GM19025 (cell line): Measurements from ENCODE around the gene DNASE2B.

Experiments used
- ATAC-seq: cut with Tn5 transposase; IDR thresholded peaks from one replicate; pipeline ENCODE4 v1.9.1; 2021; ENCODE audit warnings: mild to moderate bottlenecking, low read depth, moderate library complexity; ENCODE audit not compliant: unreplicated experiment

DNASE2B gene

DNA sequence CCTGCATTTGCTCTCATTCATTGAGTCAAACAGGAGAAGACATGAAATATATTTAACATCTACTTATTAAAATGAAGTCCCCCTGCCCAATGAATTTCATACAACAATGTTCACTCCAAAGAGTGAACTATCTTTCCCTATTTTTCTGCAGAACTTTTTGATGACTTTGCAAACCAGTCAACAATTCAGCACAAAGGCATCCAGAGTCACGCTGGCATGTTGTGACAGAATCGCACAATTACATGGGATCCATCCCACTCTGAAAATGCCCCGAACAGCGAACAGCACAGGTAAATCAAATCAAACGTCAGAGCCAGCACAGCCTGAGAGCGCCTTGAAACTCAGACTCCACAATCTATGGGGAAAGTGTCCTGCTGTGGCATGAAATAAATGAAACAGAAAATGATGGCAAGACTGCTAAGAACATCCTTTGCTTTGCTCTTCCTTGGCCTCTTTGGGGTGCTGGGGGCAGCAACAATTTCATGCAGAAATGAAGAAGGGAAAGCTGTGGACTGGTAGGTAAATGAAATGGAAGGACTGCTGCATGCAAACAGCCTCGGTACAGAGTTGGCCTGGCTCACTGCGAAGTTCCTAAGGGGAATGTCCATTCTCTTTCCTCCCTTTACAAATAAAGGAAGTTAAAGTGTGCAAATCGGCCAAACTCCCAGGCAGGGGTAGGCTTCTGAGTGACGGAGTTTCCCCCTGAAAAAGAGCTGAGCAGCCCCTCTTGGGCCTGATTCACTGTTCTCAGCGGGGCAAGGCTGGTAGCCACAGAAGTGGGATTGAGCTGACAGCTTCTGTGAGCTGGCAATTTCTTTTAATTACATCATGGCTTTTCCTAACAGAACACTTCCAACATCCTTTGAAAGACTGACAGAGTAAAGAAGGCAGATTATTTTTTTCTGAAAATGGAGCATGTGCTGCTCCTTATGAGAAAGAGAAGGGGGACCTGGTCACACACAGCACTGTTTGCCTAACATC is at the start of gene DNASE2B:
DNASE2B (plus strand) TSS at position 310 of the 981 bp plus-strand sequence; CDS start at position 391, 81 bp downstream.
- ATAC-seq = no peak

DNA sequence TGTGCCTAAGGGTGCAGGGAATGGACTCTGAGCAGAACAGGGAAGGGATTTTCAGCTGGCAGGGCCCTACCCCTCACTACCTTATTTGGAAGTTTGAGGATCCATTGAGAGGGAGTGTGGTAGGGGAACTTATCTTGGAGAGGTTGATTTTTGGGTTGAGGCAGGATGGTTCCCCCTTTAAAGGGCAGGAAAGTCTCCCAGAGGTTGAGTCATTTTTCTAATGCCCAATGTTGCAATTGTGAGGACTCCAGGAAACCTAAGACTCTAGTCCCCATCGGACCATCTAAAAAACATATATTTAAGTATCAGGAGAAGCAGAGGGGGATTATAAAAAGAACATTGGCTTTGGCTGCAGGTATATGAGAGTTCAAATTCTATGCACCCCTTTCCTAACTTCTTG is 49.5 kb upstream of the DNASE2B start:
- ATAC-seq = no peak

- no peak for ATAC-seq
Observed at GRCh38 chr1:84350104-84350503, 48.2 kb upstream of the DNASE2B start.

DNA sequence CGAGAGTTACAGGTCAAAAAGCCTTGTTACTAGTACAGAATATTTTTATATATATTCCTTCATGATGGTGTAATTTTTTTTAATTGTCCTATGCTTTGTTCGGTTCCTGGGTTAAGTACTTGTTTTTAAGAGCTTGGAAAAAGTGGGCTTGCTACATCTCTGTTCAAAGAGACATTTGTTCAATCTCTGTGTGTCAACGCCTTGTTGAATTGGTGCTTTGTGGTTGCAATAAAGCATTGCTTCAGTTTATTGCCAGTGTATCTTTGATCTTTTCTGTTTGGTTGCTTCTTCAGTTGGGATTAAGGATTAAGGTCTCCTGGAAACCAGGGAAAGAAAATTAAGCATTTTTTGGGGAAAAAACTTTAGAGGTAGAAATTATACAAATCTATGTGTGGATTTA is 47.7 kb upstream of the DNASE2B start:
- ATAC-seq = no peak

DNA sequence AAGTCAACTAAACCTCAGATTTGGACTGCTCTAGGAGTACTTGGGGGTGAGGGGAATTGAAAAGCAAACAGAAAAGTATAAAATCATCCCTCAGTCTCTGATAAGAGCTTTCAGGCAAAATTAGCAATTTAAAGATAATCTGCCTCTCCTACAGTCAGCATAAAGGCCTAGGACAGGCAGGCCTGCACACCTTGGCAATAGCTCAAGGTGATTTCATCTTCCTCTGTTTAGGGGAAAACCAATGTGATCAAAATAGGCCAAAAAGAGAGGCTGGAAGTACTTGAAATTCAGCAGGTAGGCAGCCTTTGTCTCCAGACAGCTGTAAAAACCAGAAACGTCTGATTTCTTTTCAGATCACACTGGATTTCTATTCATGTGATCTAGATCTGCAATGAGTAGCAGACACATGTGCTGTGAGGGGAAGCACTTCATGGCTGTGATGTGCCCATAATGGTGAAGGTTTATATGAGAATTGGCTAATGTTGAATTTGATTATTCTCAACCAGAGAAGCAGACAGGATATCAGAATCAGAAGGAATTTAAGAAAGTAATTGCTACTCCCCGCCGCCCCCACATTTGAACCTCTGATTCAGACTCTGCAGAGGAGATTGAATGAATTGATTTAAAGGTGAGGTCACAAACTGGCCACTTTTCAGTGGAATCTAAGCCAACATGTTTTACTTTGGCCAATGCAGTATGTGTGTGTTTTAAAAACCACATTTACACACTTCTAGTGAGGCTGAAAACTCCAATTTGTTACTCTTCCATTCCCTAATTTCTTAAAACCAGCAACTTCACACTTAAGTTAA is 45.8 kb upstream of the DNASE2B start:
- no peak for ATAC-seq

DNA sequence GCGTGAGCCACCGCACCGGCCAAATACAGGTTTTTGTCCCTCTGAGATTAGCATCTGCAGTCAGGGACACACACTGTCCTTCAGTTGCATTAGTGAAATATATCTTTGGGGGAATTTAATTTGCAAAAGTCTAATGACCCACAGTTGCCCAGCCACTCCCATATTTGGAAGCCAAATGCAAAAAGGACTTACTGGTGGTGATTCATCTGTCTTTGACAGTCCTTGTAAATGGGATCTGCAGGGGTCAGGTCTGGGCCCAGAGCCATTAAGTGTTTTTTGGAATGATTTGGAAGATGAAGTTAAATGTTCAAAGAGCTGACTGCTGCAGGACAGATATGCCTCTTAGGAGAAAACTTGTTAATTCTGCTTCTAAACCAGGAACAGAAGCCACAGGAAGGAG is 44.6 kb upstream of the DNASE2B start:
- ATAC-seq = no peak

- ATAC-seq = no peak
Observed at GRCh38 chr1:84355556-84355955, 42.7 kb upstream of the DNASE2B start.

- no peak for ATAC-seq
Observed at GRCh38 chr1:84356881-84357280, 41.4 kb upstream of the DNASE2B start.

DNA sequence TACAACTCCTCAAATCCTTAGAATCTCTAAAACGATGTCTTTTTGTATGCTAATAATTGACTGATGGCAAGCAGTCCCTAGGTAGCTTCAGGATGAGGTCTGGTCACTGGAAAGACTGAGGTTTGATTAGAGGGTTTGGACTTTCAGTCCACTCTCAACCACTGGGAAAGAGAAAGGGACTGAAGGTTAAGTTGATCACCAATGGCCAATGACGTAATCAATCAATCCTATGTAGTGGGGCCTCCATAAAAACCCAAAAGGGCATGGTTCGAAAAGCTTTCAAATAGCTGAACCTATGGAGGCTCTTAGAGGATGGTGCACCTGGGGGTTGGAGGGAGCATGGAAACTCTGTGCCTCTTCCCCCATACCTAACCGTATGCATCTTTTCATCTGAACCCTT is 39.6 kb upstream of the DNASE2B start:
- ATAC-seq = no peak

DNA sequence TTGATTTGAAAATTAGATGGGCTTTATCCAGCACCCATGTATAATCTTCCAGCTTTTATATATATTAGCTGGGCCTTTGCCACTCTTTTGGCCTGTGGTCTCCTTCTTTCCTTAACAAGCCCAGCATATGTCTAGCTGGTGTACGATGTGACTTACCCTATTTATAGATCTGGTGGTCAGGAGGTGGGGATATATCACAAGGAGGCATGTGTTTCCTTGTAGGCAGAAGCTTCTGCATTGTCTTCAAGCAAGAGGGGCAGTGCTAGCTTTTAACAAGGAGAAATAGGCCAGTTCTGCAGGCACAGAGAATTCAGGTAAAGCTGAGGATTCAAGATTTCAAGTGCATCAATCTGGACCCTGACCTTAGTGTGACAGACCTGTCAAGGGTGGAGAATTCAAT is 38.0 kb upstream of the DNASE2B start:
- no peak for ATAC-seq

GRCh38 chr1:84361796-84362195 is 36.5 kb upstream of the DNASE2B start:
- no peak for ATAC-seq

GRCh38 chr1:84363019-84363418 is 35.3 kb upstream of the DNASE2B start:
- no peak for ATAC-seq

DNA sequence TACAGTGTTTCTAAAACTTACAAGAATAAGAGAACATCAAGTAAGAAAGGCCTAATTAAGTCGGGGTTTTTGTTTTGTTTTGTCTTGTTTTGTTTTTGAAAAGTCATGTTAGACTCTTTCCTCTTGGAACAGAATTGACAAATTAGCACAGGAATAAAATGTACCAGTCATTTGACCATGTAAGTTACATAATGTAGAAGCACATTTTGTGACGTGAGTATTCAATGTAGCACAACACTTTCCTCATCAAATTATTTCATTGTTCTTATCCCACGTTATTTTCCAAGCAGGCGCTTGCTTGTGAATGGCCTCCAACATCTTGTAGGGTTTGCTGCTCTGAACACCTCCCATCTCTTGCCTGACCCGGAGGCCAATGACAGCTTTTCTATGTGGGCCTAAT is 34.7 kb upstream of the DNASE2B start:
- ATAC-seq = no peak

- no peak for ATAC-seq
Observed at GRCh38 chr1:84365225-84366221, 32.8 kb upstream of the DNASE2B start.

DNA sequence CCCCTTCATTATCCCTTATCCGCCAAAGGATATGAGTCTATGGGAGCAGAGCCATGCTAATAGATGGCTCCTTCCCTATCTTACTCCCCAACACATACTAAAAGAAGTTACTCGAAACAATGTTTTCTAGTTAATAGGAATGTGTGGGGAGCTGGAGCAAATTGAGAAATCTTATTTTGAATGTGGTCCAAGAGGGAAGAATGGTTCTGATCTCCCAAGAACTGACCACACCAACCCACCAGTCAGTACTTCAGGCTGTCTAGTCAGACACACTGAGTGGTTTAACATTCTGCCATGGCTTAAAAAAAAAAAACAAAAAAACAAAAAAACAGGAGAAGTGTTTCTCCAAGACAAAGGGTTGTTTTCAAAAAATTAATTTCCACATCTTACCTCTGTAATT is 31.5 kb upstream of the DNASE2B start:
- ATAC-seq = no peak

GRCh38 chr1:84367219-84367618 is 31.1 kb upstream of the DNASE2B start:
- no peak for ATAC-seq

DNA sequence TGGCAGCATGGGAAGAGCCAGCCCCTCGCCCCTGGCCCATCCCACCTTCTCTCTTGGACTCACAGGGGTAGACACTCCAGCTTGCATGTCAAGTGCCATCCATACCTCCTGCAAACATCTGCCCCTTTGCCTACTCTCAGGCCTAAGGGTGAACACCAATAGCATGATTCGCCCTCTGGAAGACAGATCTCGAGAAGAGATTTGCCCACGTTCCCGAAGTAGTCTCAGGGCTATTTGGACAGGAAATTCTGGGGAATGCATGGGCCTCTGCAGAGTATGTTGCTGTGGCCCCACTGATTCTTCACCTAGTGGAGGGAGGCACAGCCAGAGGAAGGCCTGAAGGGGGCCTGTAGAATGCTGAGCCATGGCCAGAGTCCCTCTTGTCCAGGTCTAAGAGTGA is 29.8 kb upstream of the DNASE2B start:
- no peak for ATAC-seq

- ATAC-seq = no peak
Observed at GRCh38 chr1:84370266-84370665, 28.0 kb upstream of the DNASE2B start.

DNA sequence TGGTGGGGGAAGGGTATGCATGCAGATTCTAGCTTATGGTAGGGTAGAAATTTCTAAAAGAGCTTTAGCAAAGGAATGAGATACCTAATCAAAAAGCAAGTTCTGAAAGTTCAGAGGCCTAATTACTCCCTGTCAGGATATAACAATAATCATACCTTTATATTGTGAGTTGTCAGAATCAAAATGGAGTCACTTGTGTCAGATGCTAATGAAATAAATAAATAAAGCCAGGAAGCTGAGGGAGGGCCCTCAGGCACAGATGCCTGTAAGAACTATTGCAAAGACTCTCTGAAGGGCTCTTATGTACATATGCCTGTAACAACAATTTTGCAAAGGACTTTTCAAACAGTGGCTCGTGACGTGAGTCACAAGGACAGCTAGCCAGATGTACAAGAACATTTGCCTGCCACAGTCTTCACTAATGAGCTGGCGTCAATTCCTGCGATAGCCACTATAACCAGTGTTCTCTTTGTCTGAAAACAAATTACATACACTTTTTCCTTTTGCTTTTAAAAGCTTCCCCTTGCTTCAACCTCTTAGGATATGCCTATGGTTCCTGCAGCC is 27.4 kb upstream of the DNASE2B start:
- no peak for ATAC-seq
